Stimulated activated CD8-positive, alpha-beta memory T cell treated with anti-CD3 and anti-CD28 coated beads, Interleukin-4, amount 100 ng/mL, for 24 hours (primary cell): ENCODE data around the gene SRCAP.
A peak's percentile ranks its signal among the peaks of the same experiment; 100 is the strongest.
"Not testable (repeated sequence)": the region's sequence is repeated elsewhere in the genome, so short reads cannot be mapped to it uniquely, and the experiment has no call there.

Experiments
- DNase-seq: peaks from one replicate; pipeline ENCODE4 v3.0.0-alpha.2; 2020; ENCODE audit warnings: low read depth

The SRCAP gene

DNA sequence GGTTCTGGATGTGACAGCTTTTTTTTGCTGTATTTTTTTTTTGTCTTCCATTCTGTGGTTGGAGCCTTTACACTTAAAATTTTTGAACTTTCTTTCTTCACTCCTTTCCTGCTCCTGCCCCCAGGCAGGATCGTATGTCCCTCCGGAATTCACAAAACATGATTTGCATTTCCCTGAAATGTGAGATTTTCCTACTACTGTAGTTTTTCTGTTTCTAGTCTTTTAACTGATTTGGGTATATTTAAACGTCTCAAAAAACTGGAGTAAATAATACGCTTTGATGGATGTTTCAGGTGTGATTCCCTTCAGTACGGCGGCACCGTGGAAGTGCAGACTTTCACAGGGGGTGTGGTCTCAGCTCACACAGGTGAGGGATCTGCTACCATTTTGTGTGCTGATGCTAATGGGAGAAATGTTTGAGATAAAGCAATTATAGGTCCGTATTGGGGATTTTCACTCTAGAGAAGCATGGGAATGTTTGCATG lies 686 bp downstream of the SRCAP start:
- no peak for DNase-seq

- no peak for DNase-seq
Measured at GRCh38 chr16:30700491-30700890, 1.5 kb downstream of the SRCAP start.

DNA sequence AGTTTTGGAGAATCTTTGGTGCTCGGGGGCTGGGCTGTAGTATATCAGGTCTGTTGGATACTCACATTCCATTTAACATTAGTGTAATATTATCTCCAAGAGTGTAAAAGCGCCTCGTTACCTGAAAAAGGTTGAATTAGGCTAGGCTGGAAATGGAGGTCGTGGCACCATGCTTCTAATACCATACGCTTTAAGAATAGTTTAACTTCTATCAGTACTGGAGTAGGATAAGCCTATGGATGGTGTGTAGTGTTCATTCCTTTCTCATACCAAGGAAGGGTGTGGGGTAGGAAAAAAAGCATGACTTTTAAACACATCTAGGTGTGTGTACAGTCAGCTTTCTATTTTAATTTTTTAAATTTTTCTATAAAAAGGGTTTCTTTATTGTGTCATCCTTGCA lies 2.0 kb downstream of the SRCAP start:
- DNase-seq = no peak

DNA sequence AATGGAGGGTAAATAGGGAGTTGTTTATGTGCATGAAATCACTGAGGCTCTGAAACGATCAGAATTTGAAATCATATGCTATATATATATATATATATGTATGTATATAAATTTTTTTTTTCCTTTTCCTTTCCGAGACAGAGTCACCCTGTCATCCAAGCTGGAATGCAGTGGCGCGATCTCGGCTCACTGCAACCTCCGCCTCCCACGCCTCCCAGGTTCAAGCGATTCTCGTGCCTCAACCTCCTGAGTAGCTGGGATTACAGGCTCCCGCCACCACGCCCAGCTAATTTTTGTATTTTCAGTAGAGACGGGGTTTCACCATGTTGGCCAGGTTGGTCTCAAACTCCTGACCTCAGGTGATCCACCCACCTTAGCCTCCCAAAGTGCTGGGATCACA lies 4.1 kb downstream of the SRCAP start:
- not testable (repeated sequence) for DNase-seq

DNA sequence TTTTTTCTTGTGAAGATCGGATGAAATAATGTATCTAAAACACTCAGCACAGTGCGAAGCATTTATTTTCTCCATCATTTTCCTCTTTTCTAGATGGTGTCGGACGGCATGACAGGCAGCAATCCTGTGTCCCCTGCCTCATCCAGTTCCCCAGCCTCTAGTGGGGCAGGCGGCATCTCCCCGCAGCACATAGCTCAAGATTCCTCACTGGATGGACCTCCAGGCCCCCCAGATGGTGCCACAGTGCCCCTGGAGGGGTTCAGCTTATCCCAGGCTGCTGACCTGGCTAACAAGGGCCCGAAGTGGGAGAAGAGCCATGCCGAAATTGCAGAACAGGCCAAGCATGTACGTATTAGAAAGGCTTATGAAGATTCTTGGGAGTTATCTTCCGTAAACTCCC lies 5.0 kb downstream of the SRCAP start:
- no peak for DNase-seq

- no peak for DNase-seq
Measured at GRCh38 chr16:30706046-30706445, 7.1 kb downstream of the SRCAP start.

DNA sequence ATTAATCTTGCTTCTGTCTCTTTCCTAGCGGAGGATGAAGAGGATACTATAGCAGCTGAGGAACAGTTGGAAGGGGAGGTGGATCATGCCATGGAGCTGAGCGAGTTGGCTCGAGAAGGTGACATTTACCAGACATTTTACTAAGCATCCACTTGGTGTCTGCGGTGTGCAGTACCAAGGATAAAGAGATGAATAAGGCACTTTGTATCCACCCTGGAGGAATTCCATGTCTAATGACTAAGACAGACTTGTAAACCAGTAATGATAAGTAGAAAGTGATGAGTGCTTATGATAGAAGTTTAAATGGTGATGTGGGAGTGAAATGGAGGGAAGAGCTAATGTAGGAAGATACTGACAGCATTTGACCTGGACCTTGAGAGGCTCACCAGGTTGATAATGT lies 12.0 kb downstream of the SRCAP start:
- DNase-seq = no peak

DNA sequence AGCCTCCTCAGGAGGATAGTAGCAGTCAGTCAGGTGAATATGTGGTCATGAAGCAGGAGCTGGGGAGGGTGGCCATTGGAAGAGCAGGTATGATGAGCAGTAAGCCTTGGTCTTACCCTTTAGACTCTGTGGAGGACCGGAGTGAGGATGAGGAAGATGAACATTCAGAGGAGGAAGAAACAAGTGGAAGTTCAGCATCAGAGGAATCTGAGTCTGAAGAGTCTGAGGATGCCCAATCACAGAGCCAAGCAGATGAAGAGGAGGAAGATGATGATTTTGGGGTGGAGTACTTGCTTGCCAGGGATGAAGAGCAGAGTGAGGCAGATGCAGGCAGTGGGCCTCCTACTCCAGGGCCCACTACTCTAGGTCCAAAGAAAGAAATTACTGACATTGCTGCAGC lies 12.7 kb downstream of the SRCAP start:
- no peak for DNase-seq

- peak; percentile 19 for DNase-seq
Measured at GRCh38 chr16:30715750-30716445, 16.9 kb downstream of the SRCAP start.

- no peak for DNase-seq
Measured at GRCh38 chr16:30720086-30720485, 21.1 kb downstream of the SRCAP start.

DNA sequence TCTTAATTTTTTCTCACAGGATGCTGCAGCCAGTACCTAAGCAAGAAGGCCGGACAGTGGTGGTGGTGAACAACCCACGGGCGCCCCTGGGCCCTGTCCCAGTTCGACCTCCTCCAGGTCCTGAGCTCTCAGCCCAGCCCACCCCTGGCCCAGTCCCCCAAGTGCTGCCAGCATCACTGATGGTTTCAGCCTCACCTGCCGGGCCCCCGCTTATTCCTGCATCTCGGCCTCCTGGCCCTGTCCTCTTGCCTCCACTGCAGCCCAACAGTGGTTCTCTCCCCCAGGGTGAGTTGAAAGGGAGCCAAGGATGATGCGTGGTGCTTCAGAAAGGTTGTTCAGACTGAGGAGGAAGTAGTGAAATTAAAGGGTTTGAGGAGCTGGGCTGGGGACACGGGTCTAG lies 21.7 kb downstream of the SRCAP start:
- DNase-seq = no peak

DNA sequence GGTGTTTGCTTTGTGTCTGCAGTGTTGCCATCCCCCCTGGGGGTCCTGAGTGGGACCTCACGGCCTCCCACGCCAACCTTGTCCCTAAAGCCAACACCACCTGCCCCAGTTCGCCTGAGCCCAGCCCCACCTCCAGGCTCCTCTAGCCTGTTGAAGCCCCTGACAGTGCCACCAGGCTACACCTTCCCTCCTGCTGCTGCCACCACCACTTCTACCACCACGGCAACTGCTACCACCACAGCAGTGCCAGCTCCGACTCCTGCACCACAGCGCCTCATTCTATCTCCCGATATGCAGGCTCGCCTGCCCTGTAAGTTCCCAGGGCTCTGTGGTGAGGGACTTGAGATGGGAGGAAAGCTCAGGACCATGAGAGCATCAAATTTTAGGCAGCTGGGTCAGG lies 22.2 kb downstream of the SRCAP start:
- DNase-seq = no peak

- DNase-seq = no peak
Measured at GRCh38 chr16:30721606-30722005, 22.6 kb downstream of the SRCAP start.

DNA sequence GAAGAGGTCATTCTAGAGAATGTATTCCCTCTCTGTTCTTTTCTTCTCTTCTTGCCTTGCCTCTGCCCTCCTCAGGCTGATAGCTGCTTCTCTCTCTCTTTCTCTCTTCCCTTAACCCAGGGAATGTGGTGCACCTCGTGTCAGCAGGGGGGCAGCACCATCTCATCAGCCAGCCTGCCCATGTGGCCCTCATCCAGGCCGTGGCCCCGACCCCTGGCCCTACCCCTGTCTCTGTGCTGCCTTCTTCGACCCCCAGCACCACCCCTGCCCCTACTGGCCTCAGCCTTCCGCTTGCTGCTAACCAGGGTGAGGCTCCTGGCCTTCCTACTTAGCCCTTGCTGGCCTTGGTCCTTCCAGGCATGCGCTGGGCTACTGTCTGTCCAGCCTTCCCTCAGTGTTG lies 23.5 kb downstream of the SRCAP start:
- DNase-seq = no peak

- DNase-seq = no peak
Measured at GRCh38 chr16:30722916-30723315, 23.9 kb downstream of the SRCAP start.

- DNase-seq = no peak
Measured at GRCh38 chr16:30723725-30724355, 24.9 kb downstream of the SRCAP start.

DNA sequence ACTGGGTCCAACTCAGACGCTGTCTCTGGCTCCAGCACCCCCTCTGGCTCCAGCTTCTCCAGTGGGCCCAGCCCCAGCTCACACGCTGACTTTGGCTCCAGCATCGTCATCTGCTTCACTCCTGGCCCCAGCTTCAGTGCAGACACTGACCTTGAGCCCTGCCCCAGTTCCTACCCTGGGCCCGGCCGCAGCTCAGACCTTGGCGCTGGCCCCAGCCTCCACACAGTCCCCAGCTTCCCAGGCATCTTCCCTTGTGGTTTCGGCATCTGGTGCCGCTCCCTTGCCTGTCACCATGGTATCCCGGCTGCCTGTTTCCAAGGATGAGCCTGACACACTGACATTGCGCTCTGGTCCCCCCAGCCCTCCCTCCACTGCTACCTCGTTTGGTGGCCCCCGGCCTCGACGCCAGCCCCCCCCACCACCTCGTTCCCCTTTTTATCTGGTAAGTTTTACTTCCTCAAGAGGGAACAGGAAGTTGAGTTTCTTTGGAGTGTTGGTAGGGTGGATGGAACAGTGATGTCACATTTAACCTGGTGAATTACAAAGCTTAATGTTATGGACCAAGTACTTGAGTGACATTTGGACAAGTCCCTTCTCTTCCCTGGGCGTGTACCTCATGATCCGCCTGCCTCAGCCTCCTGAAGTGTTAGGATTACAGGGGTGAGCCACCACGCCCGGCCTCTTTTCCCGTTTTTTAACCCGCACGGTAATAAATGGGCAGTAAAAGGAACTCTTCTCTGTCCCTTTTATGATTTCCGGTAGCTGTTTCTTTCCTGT lies 25.9 kb downstream of the SRCAP start:
- DNase-seq = no peak

DNA sequence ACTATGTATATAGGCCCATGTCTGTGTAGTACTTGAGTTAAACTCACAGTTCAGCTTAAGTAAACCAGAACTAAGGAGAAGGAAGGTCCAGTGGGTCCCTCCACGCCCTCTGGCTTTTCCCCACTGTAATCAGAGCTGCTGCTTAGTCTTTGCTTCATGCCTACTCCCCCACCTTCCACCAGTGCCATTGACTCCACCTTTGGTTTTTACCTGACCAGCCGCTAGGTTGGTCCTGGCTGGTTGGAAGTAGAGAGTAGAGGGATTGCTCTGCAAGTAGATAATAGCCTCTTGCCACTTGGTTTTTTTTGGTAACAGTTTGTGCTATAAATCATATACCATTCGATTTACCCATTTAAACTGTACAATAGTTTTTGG lies 26.4 kb downstream of the SRCAP start:
- no peak for DNase-seq

DNA sequence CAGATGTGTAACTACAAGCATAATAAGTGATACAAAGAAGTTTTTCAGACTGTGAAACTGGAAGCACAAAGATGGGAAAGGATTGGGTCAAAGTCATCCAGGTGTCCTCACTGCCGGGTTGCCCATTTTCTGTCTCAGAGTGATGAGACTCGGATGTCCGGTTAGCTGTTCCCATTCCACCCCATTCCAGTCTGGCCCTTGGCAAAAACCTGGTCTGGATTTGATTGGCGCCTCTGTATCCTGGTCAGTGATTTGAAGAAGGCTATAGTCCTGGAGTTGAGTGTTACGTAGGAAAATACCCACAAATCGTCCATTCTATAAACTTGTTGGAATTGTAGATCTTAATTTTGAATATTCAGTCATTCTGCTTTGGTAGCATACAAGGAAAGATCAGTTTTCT lies 29.4 kb downstream of the SRCAP start:
- DNase-seq = no peak

DNA sequence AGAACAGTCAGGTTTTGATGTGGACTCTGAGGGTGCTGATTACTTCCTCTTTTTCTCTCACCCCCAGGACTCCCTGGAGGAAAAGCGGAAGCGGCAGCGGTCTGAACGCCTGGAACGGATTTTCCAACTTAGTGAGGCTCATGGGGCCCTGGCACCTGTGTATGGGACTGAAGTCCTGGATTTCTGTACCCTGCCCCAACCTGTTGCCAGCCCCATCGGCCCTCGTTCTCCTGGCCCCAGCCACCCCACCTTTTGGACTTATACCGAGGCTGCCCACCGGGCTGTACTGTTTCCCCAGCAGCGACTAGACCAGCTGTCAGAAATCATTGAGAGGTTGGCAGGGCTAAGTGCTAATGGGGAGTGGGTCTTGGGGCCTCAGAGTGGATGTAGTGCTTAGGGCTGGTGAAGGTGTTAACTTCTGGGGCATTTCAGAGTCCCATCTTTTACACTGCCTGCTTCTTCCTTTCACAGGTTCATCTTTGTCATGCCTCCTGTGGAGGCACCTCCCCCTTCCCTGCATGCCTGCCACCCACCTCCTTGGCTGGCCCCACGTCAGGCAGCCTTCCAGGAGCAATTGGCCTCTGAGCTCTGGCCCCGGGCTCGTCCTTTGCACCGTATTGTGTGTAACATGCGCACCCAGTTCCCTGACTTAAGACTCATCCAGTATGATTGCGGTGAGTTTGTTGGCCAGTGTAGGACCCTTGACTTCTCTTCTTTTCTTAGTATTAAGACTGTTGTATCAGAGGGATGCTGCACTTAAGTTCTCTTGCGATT lies 30.1 kb downstream of the SRCAP start:
- no peak for DNase-seq

DNA sequence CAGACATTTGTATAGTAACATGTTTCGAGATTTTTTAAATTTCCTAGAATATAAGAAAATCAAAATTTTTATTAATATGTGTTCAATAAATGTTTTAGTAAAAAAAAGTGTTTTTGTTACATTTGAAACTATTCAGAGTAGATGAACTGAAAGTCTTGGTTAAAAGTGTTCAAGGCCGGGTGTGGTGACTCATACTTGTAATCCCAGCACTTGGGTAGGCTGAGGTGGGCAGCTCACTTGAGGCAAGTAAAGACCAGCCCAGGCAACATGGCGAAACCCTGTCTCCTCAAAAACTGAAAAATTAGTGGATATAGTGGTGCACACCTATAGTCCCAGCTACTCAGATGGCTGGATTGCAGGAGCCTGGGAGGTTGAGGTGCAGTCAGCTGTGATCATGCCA lies 32.4 kb downstream of the SRCAP start:
- no peak for DNase-seq

- DNase-seq = no peak
Measured at GRCh38 chr16:30736995-30737793, 38.2 kb downstream of the SRCAP start.
